ENCODE measurements around the gene KRTAP10-2.

GRCh38 chr21:44529503-44530125, 21.7 kb downstream of the KRTAP10-2 start:
- TF ChIP-seq CTCF (IDR thresholded peaks at IDR 0.05) (no peak), POLR2A (IDR thresholded peaks at IDR 0.05) (no peak)

All from breast epithelium (tissue), 3 donors.